ENCODE data around the gene AP3B2. TPM values are rescaled to one million over a fixed set of nuclear protein-coding genes. Genes with fewer than 3 reads are reported as not detected.
A peak's percentile ranks its signal among the peaks of the same experiment; 100 is the strongest.

AP3B2 gene
- total and polyA plus RNA-seq, 10 donors = 0.15 to 9.5 (median 1.1) TPM; not detected in 1

DNA sequence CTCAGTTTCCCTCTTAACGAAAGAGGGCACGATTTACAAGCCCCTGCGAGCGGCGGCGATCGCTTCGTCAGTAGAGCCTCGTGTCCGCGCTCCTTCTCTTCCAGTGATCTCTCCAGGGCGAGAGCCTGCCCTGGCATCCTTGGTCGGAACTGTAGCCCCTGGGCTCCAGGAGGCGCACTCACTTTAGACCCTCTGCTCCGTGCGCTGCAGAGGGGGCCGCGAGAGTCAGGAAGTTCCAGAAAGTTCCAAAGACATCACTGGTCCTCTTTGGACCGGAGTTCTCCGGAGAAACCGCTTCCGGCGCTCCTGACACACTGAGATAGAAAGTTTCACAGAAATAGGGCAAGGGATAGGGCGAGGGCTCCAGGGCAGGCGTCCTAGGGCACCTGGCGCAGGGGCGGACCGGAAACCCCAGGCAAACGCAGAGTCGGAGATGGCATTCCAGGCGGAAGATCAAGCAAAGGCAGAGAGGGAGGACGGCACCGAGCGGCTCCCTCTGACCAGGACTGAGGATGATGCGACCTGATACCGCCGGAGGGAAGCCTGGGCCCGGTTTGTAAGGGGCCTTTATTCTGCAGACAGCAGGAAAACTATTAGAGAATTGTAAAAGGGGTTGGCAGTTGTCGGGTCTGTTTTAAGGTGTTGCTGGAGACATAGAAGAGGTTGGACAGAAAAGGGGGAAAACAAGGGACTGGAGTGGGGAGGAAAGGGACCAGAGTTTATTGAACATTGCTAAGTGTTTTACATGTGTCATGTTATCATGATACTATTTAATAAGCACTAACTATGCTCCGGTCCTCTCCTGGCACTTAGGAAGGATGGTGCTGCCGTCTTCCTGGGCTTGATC, 61.2 kb downstream of the AP3B2 start:
- Histone ChIP-seq H3K27ac (no peak overlapping the region), H3K9me3 (no peaks in the 10 kb centered on the region), H3K4me3 (peak overlapping the region in 7 of 8 donors; percentile 52 to 76 (median 55)), H3K27me3 (replicated peaks in 1 of 7) (peaks cover 0 to 87% (median 51%) of the 10 kb centered on the region in 7 donors), H3K36me3 (no peaks in the 10 kb centered on the region), H3K4me1 (peaks cover 11 to 27% (median 23%) of the 10 kb centered on the region in 6 donors)
- 27 to 40% (median 35%) methylated on average over 40 to 41 of the region's 41 CpGs for WGBS, 5 donors
- no peak for DNase-seq
- intact Hi-C loops (cut with DNase I; ENCODE audit: low total_unique reads) = no loop called here
- TF ChIP-seq POLR2A (IDR thresholded peaks at IDR 0.05) (no peak), CTCF (IDR thresholded peaks at IDR 0.05 in 8 of 11, conservative IDR thresholded peaks at IDR 0.05 in 3 of 11) (no peak), POLR2AphosphoS5 (IDR thresholded peaks at IDR 0.05) (no peak)

DNA sequence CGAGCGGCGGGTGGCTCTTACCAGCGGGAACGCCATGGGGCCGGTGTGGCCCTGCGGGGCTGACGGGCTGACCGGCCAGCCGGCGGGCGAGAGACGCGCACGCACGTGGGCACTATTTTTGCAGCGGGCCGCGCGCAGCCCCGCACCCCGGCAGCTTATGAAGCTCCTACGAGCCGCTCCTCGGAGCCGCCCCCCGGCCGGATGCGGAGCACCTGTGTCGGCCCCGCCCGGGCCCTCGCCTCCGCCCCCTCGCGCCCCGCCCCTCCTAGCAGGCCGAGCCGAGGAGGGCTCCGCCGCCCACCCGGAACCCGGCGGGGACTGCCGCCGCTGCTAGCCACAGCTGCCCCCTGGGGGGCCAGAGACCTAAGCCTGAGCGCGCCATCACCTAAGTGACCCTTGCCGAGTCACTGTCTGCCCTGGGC, 61.8 kb downstream of the AP3B2 start:
- no peak overlapping the region for H3K27ac ChIP-seq
- peaks cover 11 to 27% (median 23%) of the 10 kb centered on the region in 6 donors for H3K4me1 ChIP-seq
- TF ChIP-seq POLR2A (IDR thresholded peaks at IDR 0.05) (no peak), POLR2AphosphoS5 (IDR thresholded peaks at IDR 0.05) (no peak), CTCF (IDR thresholded peaks at IDR 0.05 in 8 of 11, conservative IDR thresholded peaks at IDR 0.05 in 3 of 11) (no peak)
- no peaks in the 10 kb centered on the region for H3K36me3 ChIP-seq
- H3K9me3 ChIP-seq = no peaks in the 10 kb centered on the region
- peak; percentile 83 for DNase-seq
- WGBS, 5 donors = 1 to 3% (median 2%) methylated on average over 22 to 49 of the region's 49 CpGs; no CpG with 5 or more reads in 1 of the 5 donors
- peaks cover 0 to 90% (median 57%) of the 10 kb centered on the region in 7 donors for H3K27me3 ChIP-seq (replicated peaks in 1 of 7)
- intact Hi-C loops (cut with DNase I; ENCODE audit: low total_unique reads) = no loop called here
- H3K4me3 ChIP-seq = peak overlapping the region; percentile 16 to 76 (median 54)

DNA sequence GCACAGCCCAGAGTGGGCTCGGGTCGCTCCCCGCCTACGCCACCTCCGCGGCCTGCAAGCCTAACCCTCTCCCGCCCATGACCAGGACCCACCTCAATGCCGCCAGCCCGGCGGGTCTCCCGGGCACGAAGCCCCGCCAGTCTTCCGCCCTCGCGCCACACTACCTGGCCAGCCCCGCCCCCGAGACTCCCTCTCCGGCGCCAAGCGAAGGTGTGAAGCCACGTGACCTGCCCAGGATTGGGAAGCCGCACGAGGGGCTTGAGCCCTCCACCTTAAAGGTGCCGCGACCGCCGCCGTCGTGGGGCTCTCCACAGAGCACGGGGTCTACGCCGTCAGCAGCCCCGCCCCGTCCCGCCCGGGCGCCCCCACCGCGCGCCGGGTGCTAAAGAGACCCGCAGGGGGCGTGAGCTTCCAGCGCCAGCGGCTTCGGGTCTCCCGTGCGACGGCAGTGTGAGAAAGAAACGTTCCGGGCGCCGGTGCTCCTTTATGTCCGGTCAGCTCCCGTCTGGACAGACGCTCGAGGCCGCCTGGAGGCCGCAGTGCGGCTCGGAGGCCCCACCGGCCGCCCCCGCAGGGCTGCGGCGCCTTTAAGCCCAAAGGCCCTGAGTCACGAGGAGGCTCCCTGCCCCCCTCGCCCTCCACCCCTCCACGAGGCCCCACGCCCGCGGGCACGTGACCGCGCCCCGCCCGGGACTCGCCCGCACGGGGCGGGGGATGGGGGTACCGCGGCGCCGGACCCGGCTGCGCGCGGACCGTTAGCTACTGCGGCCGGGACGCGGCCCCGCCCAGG, 62.4 kb downstream of the AP3B2 start, which contains the start of gene CPEB1:
Gene CPEB1 (minus strand): TSS at position 319 of the 790 bp plus-strand sequence. CDS start 18,904 bp downstream, outside the sequence.
- no peak within 1 kb of the TSS for H3K27ac ChIP-seq
- TF ChIP-seq POLR2A (IDR thresholded peaks at IDR 0.05) (no peak), POLR2AphosphoS5 (IDR thresholded peaks at IDR 0.05) (no peak), CTCF (IDR thresholded peaks at IDR 0.05 in 8 of 11, conservative IDR thresholded peaks at IDR 0.05 in 3 of 11) (peak in 2 of 11 experiments; percentile 19 to 28)
- H3K4me3 ChIP-seq = peak within 1 kb of the TSS; percentile 16 to 76 (median 54)
- no peak for DNase-seq
- intact Hi-C loops (cut with DNase I; ENCODE audit: low total_unique reads) = no loop called here
- 0 to 17% (median 12%) methylated on average over 1 to 96 of the region's 96 CpGs for WGBS, 5 donors
- H3K27me3 ChIP-seq (replicated peaks in 1 of 7) = peaks cover 0 to 90% (median 63%) of the 10 kb centered on the region in 7 donors
- H3K9me3 ChIP-seq = no peaks in the 10 kb centered on the region
- H3K4me1 ChIP-seq = peaks cover 11 to 27% (median 23%) of the 10 kb centered on the region in 6 donors
- no peaks in the 10 kb centered on the region for H3K36me3 ChIP-seq

All from spleen (tissue), 11 donors.